ENCODE data around the gene CCDC126. TPM values are rescaled to one million over a fixed set of nuclear protein-coding genes. Genes with fewer than 3 reads are reported as not detected.

CCDC126 gene
- total RNA-seq, 1 experiment from 2014 or later, result 11.3 TPM

DNA sequence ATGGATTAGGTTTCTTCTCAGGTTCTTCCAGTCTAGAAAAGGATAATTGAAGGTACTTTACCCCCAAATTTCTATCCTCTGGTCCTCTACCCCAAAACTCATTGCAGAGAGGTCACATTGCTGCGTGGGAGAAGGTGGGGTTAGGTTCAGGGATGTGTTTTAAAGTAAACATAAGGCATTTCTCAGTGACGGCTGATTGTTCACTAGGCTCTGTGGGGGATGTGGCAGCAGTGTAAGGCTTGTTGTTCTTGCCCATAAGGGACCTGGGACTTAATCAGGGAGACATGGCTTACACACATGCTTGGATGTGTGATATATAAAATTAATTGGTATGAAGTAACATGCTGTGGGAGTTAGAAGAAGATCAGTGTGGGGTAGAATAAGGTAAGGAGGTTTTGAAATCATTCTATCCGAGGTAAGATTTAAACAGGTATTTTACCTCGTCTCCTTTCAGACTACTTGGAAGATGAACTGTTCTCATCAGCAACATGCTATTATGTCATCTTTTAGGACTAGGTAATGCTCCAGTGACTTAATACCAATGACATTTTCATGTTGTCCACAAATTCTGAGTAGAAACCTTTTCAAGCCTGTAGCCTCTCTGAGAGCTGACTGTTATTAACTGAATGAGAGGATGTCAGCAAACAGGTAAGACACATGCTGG, 6.6 kb downstream of the CCDC126 start:
- no peak overlapping the region for H3K4me3 Mint-ChIP-seq (ENCODE audit: unreplicated experiment)
- ChIA-PET CTCF (interaction anchor here (0.5 kb wide), 1 partner anchor 205 kb away, joined by 5 read pairs; no protein-coding TSS in a partner anchor), POLR2A (no interaction called here)
- no peaks in the 10 kb centered on the region for H3K27me3 Mint-ChIP-seq (ENCODE audit: insufficient read depth, unreplicated experiment)
- Histone ChIP-seq H3K4me1 (peaks cover 22% of the 10 kb centered on the region), H3K36me3 (ENCODE audit: control insufficient read depth, insufficient read depth, low read length) (no peaks in the 10 kb centered on the region), H3K4me3 (ENCODE audit: low read depth, low read length) (no peak overlapping the region), H3K27me3 (replicated peaks; ENCODE audit: control insufficient read depth, insufficient read depth, low read length) (no peaks in the 10 kb centered on the region), H3K9me3 (no peaks in the 10 kb centered on the region)
- no TSS peak for BruUV-seq (replicated peaks)
- H3K4me1 Mint-ChIP-seq (ENCODE audit: low read depth, unreplicated experiment), result peaks cover 26% of the 10 kb centered on the region
- TF ChIP-seq, protein P1, sequence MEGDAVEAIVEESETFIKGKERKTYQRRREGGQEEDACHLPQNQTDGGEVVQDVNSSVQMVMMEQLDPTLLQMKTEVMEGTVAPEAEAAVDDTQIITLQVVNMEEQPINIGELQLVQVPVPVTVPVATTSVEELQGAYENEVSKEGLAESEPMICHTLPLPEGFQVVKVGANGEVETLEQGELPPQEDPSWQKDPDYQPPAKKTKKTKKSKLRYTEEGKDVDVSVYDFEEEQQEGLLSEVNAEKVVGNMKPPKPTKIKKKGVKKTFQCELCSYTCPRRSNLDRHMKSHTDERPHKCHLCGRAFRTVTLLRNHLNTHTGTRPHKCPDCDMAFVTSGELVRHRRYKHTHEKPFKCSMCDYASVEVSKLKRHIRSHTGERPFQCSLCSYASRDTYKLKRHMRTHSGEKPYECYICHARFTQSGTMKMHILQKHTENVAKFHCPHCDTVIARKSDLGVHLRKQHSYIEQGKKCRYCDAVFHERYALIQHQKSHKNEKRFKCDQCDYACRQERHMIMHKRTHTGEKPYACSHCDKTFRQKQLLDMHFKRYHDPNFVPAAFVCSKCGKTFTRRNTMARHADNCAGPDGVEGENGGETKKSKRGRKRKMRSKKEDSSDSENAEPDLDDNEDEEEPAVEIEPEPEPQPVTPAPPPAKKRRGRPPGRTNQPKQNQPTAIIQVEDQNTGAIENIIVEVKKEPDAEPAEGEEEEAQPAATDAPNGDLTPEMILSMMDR (IDR thresholded peaks at IDR 0.05; ENCODE audit: insufficient read depth in 1 of 2, low read depth in 1 of 2, low read length in 1 of 2, severe bottlenecking in 1 of 2, unreplicated experiment in 1 of 2), result no peak
- H3K9me3 Mint-ChIP-seq (ENCODE audit: unreplicated experiment), result no peaks in the 10 kb centered on the region
- intact Hi-C loops (cut with micrococcal nuclease; ENCODE audit: unreplicated experiment), result no loop called here
- H3K36me3 Mint-ChIP-seq (ENCODE audit: insufficient read depth, unreplicated experiment), result no peaks in the 10 kb centered on the region
- no peak overlapping the region for H3K27ac Mint-ChIP-seq (ENCODE audit: unreplicated experiment)
- DNase-seq, result no peak

DNA sequence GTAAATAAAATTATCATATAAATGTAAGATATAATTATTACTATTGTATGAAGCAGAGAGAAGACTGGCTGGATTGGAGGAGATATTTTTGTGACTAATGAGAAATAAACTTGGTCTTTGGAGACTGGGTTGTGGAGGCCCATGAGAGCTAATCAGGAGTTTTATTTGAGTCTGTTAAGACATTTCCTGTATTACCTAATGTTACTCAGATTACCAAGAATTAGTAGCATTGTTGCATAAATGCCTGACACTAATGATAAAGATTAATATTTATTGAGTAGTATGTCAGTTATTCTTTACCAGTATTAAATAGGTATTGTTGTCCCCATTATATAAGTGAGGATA, 7.1 kb downstream of the CCDC126 start:
- Mint-ChIP-seq H3K27me3 (ENCODE audit: insufficient read depth, unreplicated experiment) (no peaks in the 10 kb centered on the region), H3K4me3 (ENCODE audit: unreplicated experiment) (no peak overlapping the region), H3K27ac (ENCODE audit: unreplicated experiment) (no peak overlapping the region), H3K4me1 (ENCODE audit: low read depth, unreplicated experiment) (peaks cover 21% of the 10 kb centered on the region), H3K36me3 (ENCODE audit: insufficient read depth, unreplicated experiment) (no peaks in the 10 kb centered on the region), H3K9me3 (ENCODE audit: unreplicated experiment) (no peaks in the 10 kb centered on the region)
- intact Hi-C loops (cut with micrococcal nuclease; ENCODE audit: unreplicated experiment), result no loop called here
- Histone ChIP-seq H3K27me3 (replicated peaks; ENCODE audit: control insufficient read depth, insufficient read depth, low read length) (no peaks in the 10 kb centered on the region), H3K4me1 (peaks cover 18% of the 10 kb centered on the region), H3K9me3 (no peaks in the 10 kb centered on the region), H3K36me3 (ENCODE audit: control insufficient read depth, insufficient read depth, low read length) (no peaks in the 10 kb centered on the region), H3K4me3 (ENCODE audit: low read depth, low read length) (no peak overlapping the region)
- no TSS peak for BruUV-seq (replicated peaks)
- ChIA-PET POLR2A (no interaction called here), CTCF (interaction anchor here (0.5 kb wide), 1 partner anchor 205 kb away, joined by 5 read pairs; no protein-coding TSS in a partner anchor)
- TF ChIP-seq, protein P1 (IDR thresholded peaks at IDR 0.05; ENCODE audit: insufficient read depth in 1 of 2, low read depth in 1 of 2, low read length in 1 of 2, severe bottlenecking in 1 of 2, unreplicated experiment in 1 of 2), result no peak
- no peak for DNase-seq

DNA sequence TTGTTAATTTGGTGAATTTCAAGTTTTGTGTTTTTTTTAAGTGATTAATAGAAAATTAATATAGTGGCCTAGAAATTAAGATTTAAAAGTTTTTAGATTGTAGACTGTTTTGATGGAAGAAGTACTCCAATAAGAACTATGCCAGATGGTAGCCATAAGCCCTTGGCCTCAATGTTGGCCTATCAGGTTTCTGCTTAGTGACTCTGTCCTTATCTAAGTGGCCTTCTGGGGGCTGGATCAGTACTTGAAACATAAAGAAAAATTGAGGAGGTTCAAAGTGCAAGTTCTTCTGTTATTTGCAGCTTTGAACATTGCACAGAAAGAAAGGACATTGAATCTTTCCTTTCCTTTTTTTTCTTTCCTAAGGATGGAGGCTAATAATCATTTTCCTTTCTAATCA, 9.9 kb downstream of the CCDC126 start:
- no peak for DNase-seq
- Histone ChIP-seq H3K4me3 (ENCODE audit: low read depth, low read length) (no peak overlapping the region), H3K9me3 (no peaks in the 10 kb centered on the region), H3K36me3 (ENCODE audit: control insufficient read depth, insufficient read depth, low read length) (no peaks in the 10 kb centered on the region), H3K27me3 (replicated peaks; ENCODE audit: control insufficient read depth, insufficient read depth, low read length) (no peaks in the 10 kb centered on the region), H3K4me1 (peaks cover 8% of the 10 kb centered on the region)
- no peaks in the 10 kb centered on the region for H3K27me3 Mint-ChIP-seq (ENCODE audit: insufficient read depth, unreplicated experiment)
- no peak overlapping the region for H3K27ac Mint-ChIP-seq (ENCODE audit: unreplicated experiment)
- peaks cover 9% of the 10 kb centered on the region for H3K4me1 Mint-ChIP-seq (ENCODE audit: low read depth, unreplicated experiment)
- no peaks in the 10 kb centered on the region for H3K9me3 Mint-ChIP-seq (ENCODE audit: unreplicated experiment)
- CTCF ChIA-PET, result interaction anchor here (0.5 kb wide), 1 partner anchor 59 kb away, joined by 4 read pairs; no protein-coding TSS in a partner anchor
- POLR2A ChIA-PET, result interaction anchor here (0.6 kb wide), 1 partner anchor 71 kb away, joined by 3 read pairs; no protein-coding TSS in a partner anchor
- peaks cover 3% of the 10 kb centered on the region for H3K36me3 Mint-ChIP-seq (ENCODE audit: insufficient read depth, unreplicated experiment)
- intact Hi-C loops (cut with micrococcal nuclease; ENCODE audit: unreplicated experiment), result no loop called here
- no TSS peak for BruUV-seq (replicated peaks)
- TF ChIP-seq, protein P1 (IDR thresholded peaks at IDR 0.05; ENCODE audit: insufficient read depth in 1 of 2, low read depth in 1 of 2, low read length in 1 of 2, severe bottlenecking in 1 of 2, unreplicated experiment in 1 of 2), result no peak
- H3K4me3 Mint-ChIP-seq (ENCODE audit: unreplicated experiment), result no peak overlapping the region
